ENCODE data around the gene FCMR.

The FCMR gene

DNA sequence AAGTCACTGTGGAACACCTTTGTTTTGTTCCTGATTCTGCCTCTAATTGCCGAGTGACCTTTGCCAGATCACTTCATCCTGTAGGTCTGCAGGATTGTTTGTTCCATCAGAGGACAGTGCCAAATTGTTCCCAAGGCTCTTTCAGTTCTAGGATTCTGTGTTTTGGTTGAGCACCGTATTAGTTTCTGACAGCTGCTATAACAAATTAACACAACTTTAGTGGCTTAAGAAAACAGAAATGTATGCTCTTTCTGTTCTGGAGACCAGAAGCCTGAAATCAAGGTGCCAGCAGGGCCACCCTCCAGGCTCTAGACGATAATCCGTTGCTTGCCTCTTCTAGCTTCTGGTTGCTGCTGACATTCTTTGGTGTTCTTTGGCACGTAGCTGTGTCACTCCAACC, 27.9 kb upstream of the FCMR start:
- FAIRE-seq = no peak
- DNase-seq (ENCODE audit: insufficient read length, low spot score) = no peak
- TF ChIP-seq CTCF (IDR thresholded peaks at IDR 0.05; ENCODE audit: insufficient read depth, missing control alignments) = no peak

DNA sequence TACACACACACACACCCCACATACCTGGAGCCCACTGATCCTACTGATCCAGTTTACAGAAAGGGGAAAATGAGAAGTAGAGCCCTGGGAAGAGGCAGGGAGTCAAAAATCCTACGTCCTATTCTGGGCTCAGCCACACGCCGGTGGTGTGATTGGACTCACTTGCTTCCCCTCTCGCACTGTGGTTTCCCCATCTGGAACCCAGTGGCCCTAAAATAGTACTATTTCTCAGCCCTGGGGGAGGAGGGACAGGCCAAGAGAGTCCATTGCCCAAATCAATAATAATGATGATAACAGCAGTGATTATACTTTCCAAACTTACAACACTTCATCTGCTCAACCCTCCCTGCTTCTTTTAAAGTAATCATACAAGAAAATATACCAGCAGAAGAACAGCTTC, 27.5 kb upstream of the FCMR start:
- no peak for TF ChIP-seq CTCF (IDR thresholded peaks at IDR 0.05; ENCODE audit: insufficient read depth, missing control alignments)
- no peak for FAIRE-seq
- DNase-seq (ENCODE audit: insufficient read length, low spot score) = no peak

DNA sequence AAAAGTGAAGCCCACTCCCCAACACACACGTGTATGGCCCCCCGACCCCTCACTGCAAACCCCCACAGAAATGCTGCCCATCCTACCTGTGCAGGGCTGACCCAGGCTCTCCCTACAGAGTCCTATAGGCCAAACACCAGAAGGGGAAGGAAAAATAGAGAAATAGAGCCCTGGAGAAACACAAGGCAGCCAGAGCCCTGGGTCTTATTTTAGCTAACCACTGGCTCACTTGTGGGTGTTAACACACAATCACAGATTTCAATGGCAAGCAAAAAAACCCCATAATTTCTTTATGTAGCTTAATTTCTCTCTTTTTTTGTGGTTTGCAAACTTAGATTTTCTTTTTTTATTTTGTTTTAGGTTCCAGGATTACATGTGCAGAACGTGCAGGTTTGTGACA, 25.5 kb upstream of the FCMR start:
- no peak for TF ChIP-seq CTCF (IDR thresholded peaks at IDR 0.05; ENCODE audit: insufficient read depth, missing control alignments)
- DNase-seq (ENCODE audit: insufficient read length, low spot score) (no peak), FAIRE-seq (no peak)

- DNase-seq (ENCODE audit: insufficient read length, low spot score) (no peak), FAIRE-seq (no peak)
- TF ChIP-seq CTCF (IDR thresholded peaks at IDR 0.05; ENCODE audit: insufficient read depth, missing control alignments) = no peak
These were observed 24.5 kb upstream of the FCMR start, which contains the start of gene PIGR for GRCh38 chr1:206946261-206946660. Gene PIGR, minus strand, starts transcription at chr1:206946466. Its CDS starts 5,935 bp downstream, at chr1:206940531.

- no peak for DNase-seq (ENCODE audit: insufficient read length, low spot score)
- FAIRE-seq = no peak
- TF ChIP-seq CTCF (IDR thresholded peaks at IDR 0.05; ENCODE audit: insufficient read depth, missing control alignments) = no peak
These were observed 24.0 kb upstream of the FCMR start for GRCh38 chr1:206945779-206946178.

DNA sequence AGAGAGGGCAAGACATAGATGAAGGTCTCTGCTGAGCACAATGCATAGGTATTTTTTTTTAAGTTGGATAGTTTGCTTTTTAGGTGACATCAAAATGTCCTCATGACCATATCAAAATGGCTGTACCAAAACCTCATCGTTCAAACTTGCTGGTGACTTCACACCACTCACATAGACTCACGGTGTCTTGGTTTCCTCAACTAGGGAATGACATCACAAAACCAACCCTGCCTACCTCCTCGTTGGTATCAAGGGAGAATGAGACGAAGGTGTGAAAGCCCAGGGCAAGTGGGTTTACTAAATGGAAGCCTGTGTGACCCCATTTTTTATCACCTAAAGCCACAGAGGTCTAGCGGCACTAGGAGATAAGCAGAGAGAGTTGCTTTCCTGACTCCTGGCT, 23.0 kb upstream of the FCMR start:
- no peak for FAIRE-seq
- no peak for TF ChIP-seq CTCF (IDR thresholded peaks at IDR 0.05; ENCODE audit: insufficient read depth, missing control alignments)
- DNase-seq (ENCODE audit: insufficient read length, low spot score) = no peak

- no peak for TF ChIP-seq CTCF (IDR thresholded peaks at IDR 0.05; ENCODE audit: insufficient read depth, missing control alignments)
- FAIRE-seq (no peak), DNase-seq (ENCODE audit: insufficient read length, low spot score) (no peak)
These were observed 20.2 kb upstream of the FCMR start for GRCh38 chr1:206941766-206942418.
